HG03558 (cell line): Measurements from ENCODE around the gene P2RY12.

Experiments used
- ATAC-seq: cut with Tn5 transposase; IDR thresholded peaks from one replicate; pipeline ENCODE4 v1.9.1; 2021; ENCODE audit warnings: moderate number of reproducible peaks; ENCODE audit not compliant: unreplicated experiment; ENCODE audit errors: extremely low read depth

P2RY12 gene

DNA sequence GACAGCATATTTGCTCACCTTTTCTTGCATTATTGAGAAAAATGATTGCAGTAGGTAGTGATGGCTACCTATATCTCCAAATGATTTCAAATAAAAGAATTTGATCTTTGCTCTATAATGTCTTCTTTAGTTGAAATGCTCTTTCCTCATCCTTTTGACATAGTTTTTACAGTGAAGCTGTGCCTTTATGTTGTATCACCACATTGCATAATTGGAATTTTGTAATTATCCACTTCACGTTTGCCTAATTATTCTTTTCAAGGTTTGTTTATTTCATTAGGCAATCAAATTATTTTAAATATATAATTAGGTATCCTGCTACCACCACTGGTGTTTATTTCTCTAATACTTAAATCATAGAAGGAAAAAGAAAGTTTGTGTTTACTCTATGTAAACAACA is 33.9 kb downstream of the P2RY12 start:
- ATAC-seq: no peak

DNA sequence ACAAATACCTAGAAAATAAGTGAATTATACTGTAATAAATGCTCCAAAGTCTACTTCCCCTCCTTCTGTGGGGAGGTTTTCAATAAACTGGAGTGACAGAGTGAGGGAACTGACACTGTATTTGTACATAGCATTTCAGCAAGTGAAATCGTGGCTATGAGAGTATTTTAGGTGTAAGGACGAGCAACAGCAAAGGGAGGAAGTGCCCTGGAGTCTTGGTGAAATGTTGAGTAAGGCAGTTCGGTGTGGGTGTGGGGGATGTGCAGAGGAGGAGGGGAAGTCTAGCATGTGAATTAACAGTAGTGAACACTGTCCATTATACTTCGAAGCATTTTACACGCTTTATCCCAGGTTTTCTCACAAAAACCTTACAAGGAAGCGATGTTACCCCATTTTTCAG is 37.1 kb downstream of the P2RY12 start:
- no peak for ATAC-seq

DNA sequence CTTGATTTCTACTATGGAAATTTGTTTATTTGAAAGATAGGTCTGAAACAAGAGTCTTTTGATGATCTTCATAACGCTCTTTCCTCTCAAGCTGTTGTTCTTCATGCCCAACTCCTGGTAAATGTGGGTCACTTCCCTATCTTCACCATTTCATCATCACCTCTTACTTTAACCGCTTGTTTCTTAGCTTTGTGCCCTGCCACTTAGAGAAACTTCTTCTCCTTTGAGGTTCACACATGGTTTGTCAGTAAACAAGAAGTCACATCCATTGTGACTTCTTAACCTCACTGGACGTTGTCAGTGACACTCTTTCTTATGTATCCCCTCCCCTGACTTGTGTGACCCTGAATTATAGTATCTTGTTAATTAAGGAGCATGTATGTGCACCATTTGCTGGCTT is 38.3 kb downstream of the P2RY12 start:
- ATAC-seq: no peak

DNA sequence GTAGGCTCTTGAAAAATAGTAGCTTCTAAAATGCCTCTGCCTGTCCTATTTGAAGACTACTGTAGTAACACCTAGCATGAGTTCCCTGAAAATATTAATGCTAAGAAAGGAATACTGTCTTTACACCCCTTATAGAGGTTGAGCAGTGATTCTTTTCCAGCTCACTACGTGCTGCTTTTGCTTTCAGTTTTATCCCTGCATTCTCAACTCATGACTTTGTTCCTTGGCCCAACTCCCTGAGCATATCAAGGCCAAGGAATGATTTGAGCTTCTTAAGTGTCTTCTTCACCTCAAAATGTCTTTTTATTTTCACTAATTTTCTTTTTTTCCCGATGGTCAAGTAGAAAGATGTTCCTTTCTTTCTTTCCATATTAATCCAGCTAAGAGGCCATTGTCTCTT is 38.7 kb downstream of the P2RY12 start:
- ATAC-seq: no peak

DNA sequence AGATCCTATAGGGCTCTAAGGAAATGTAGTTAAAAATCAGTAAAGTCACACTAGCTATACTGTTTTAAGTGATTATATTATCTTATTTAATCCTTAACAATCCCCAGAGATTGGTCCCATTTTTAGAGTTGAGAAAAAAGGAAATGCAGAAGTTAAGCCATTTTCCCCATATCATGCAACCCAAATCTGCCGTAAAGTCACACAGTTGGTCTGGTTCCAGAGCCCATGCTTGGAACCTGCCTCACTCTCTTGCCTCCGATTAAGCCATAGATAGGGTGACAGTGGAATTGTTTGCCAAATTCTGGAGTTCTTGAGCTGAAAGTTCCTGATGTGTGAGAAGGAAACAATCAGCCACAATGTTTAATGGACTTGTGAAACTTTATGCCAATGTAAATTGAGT is 52.9 kb downstream of the P2RY12 start:
- no peak for ATAC-seq

DNA sequence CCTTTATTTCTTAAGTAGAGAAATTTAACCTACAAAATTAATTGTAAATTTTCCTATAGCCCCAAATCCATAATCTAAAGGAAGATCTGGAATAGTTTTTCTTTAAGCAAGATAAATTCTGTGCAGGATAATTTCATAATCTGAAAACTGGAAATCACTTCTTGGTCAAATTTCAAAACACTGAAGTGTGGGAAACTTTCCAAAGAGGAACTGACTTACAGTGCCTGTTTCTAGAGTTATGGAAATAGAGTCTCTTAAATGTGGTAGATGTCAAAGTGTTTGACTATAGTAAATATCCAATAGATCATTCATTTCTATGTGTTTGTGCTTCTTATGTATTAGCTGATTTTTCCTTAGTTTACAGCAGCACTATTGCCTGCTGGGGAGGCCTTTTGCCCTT is 53.7 kb downstream of the P2RY12 start:
- ATAC-seq: no peak

DNA sequence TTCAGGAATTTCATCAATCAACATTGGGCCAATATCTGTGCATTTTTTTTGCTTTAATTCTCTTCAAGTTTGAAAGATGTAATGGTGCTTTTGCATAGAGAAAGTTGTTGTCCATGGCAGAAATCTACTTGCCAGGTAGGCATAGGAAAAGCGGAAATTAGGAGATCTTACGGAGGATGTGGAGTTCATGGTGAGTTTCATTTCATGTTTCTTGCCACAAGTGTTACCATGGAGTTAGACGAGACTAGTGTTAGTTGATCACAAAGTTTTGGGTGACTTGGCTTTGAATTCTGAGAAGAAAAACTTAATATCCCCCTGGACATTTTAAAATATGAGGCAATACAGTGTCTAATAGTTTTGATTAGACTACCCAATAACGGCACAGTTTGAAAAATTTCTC is 54.2 kb downstream of the P2RY12 start:
- ATAC-seq: no peak

DNA sequence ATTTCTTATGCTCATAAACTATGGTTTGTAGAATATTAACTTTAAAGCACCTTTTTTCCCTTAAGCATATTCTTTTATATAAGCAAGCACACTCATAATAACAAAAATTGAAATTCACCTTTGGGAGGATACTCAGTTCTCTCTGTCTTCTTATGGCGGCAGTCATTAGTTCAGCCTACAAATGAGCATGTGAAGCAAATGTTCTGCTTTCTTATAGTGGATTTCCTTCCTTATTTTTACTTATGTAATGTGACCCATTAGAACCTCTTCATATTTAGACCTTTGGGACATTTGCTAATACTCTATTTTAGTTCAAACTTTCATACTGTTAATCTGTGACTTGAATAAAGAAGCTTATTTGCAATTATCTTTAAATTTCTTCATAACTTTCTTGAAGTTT is 55.2 kb downstream of the P2RY12 start, which contains the start of gene P2RY13:
P2RY13 (minus strand) TSS at position 187 of the 400 bp plus-strand sequence; CDS start at position 166, 21 bp downstream.
- ATAC-seq: no peak

DNA sequence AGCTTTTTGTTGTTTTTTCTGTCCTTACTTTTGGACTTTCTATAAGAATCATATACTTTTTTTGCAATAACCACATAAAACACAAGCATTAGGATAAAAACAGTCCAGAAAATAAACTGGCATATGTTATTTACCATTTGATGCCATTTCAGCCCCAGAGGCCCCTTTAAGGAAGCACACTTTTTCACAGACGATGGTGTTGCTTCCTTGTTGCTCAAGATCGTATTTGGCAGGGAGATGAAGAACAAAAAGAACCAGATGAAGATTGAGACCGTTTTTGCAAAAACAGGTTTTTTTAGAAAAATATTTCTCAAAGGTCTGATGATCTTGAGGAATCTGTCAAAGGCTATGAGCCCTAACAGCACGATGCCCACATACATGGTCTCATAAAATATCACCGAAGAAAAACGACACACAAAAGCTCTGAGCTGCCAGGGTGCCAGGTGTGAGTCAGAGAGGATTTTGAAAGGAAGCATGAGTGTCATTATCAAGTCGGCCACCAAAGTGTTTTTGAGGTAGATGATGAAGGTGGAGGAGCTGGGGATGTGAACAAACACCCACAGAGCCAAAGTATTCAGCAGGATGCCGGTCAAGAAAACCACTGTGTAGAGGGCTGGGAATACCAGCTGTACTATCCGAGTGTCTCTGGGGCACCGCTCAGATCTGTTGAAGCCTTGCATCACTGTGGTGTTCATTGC is 56.1 kb downstream of the P2RY12 start:
- ATAC-seq: no peak

DNA sequence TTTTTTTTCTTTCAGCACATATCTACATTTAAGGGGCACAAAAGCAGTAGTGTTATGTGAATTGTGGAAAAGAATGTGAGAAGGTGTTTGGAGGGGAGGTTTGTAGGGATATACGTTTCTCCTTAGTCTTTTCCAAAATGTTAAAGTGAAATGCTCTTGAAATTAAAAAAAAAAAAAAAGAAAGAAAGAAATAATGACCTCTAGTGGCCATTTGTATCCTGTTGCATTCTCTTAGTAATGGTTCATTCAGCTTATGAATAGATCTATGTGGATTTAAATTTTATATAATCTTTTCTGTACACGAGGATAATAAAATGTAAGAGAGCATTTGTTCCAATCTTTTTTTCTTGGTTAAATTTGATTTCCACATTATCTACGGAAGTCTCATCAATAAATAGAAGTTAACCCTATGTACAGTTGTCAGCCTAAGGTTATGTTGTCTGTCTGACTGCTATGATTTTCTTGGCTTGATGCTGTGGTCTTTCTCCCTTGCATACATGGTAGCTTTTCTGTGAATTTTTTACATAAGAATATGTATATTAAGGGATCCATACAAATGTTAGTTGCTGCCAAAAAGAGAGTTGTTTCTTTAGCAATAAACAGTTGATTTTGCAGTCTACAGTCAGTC is 56.9 kb downstream of the P2RY12 start:
- ATAC-seq: no peak

DNA sequence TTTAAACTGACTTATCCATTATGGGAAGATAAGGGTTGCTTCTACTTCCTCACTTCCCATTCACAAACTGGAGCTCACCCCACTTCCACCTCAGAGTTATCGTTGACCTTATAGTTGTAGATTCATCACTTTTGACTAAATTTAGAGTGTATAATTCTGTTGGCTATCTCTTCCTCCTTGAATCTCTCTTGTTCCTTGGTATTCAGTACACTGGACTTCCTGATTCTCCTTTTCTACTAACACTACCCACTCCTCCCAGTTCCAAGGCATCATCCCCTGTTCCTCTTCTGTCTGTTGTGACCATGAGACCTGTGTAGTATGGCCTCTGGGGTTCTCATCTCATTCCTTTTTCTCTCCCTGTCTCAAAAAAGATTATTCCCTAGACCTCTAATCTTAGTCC is 62.0 kb downstream of the P2RY12 start:
- no peak for ATAC-seq

DNA sequence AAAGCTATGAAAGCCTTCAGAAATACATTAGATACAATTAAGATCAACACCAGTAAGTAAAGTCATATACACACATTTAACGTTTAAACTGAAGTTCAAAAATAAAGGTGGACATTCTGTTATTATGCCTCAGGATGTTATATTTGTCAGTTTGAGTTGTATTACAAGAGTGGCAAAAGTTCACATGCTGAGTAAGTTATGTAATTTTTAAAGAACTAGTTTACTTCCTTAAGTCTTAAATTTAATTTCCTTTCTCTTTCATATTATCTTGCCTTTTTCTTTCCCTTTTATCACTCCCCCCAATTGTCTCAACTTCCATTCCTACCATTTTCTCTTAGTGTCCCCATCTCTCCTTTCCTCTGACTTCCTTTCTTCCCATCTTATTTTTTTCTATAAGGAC is 63.0 kb downstream of the P2RY12 start:
- ATAC-seq: no peak

DNA sequence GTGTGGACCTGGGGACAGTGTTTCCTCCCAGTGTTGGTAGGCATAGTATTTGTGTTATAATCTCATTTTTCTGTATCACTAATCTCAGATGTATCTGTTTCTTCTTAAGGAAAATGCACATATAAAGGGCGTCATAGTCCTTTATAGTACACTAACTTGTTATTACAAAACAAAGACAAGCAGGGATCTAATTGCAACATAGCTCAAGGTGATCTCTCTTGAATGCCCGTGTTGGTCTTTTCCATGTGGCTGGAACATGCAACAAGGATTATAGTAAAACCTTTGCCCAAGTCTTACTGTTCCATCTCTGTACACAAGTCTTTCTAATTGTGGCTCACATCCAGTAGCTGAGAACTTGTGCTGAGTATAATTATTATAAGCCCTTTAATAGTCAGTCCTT is 64.4 kb downstream of the P2RY12 start:
- ATAC-seq: no peak

DNA sequence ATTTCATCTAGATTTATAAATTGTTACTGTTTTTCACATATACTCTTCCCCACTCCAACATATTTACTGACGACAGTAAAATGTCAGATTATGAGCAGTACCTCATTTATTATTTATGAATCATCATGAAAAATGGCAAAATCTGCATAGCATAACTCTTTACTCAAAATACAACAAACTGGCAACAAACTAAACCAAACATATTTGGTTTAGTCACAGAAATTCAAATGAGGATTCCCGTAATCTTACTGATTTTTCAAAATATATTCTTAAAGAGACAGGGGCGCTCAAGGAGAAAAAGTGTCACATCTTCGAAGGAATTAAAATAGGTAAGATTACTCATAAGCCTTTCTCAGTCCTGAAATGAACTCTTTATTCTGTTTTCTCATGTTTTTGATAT is 64.9 kb downstream of the P2RY12 start:
- ATAC-seq: no peak

DNA sequence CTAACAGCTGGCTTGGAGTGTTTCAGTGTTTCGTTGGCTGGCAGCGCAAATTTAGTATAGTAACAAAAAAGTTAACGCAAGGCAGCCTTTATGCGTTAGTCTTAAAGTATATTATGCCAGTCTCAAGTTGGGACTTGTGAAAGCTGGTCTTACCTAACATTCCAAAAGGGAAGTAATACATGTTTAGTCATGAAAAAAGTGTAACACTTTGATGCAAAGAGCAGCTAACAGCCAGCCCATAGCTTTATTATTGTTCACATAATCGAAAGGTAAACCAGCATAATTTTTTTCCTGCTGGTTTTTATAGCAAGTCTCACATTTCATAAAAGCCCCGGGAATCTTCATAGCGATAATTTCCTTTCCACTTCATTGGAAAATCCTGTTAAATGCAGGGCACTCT is 65.6 kb downstream of the P2RY12 start:
- ATAC-seq: no peak

DNA sequence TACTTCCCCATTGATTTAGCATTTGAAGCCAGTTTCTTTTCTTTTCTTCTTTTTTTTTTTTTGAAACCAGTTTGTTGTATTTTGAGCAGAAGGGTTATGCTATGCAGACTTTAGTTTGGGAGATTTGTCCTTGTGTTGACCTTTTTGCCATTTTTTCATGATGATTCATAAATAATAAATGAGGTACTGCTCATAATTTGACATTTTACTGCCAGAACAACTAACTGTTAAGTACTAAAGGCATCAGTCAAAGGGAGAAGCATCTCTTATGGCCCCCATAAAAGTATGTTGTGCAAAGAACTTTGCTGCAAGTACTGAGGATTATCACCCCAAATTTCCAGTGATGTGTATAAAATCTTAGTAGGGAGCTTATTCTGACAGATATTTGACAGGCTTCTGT is 66.2 kb downstream of the P2RY12 start:
- ATAC-seq: no peak

DNA sequence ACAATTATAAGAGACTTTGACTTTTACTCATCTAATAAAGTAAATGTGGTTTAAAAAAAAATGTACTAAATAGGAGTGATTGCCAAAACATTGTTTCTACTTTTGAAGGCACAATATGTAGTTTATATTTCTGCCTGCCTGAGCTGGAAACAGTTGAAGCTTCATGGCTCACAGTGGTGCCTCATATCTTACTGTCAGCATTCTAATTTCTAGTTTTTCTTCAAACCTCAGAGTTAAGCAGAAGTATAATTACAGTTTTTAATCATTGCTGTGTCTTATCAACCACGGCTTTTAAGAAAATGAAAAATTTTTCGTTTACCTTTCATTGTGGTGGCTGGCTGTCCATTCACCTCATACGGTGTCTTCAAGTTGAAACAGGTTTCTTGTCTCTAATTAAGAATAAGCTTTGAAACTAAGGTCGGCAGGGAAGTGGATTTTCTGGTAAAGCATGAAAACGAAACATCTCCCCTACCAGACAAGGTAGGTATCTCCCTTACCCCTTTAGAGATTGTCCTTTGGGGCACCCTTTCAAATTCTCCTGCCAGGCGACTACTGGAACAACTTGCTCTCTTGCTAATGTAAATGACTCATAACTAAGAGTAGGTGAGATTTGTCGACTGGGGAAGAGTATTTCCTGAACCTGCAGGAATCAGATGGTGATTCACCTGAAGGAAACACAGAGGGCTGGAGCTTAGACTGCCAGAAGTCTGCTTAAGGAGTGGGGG is 68.1 kb downstream of the P2RY12 start, which contains the start of gene GPR87:
GPR87 (minus strand) TSS at position 554 of the 725 bp plus-strand sequence. CDS start 16,720 bp downstream, outside the sequence.
- ATAC-seq: no peak

DNA sequence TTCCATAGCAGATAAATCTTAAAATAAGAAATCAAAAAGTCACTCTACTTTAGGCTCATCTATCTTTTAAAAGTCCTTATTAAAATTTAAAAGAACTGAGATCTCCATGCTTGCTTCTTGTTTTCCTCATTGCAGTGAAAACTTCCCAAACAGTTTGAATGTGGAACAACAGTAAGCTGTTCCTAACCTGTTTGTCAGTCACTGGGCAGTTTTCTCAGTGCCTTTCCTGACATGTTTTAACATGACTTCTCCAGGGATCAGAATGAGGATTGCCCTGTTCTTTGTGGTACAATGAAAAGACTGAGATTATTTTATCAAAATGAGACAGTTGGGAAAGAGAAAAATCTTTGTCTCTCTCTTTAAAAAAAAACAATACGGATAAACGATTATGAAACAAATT is 68.7 kb downstream of the P2RY12 start:
- ATAC-seq: no peak

DNA sequence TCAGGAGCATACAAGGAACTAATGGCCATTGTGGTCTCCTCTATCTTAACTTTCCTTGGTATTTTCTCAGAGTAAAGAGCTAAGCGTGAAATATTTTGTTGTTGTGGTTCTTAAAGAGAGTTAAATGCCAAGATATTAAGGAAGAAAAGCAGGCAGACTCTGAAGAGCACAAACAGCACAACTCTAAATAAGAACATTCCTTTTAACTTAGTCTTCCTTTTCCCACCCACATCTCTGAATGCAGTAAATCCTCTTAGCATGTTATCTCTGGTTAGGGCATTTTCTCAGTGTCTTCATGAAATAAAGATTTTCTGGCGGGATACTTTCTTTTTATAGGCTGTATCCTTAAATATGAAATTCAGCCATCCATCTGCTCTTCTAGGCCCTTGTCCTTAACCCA is 69.4 kb downstream of the P2RY12 start:
- no peak for ATAC-seq

DNA sequence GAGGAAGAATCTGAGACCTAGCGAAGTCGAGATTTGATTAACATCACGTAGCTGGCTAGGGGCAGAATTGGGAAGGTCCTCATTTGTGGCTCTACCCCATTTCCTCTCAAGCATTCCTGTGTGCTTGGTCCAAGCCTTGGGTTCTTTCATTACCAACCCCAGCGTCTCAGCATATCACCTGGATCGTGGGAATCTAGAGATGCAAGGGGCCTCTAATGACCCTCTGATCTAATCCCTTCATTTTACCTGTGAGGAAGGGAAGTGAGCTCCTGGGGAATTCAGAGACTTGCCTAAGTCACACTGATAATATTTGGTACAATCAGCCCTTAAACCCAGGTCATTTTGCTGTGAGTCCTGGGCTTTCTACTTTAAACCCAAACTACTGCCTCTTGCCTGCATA is 70.0 kb downstream of the P2RY12 start:
- ATAC-seq: no peak

DNA sequence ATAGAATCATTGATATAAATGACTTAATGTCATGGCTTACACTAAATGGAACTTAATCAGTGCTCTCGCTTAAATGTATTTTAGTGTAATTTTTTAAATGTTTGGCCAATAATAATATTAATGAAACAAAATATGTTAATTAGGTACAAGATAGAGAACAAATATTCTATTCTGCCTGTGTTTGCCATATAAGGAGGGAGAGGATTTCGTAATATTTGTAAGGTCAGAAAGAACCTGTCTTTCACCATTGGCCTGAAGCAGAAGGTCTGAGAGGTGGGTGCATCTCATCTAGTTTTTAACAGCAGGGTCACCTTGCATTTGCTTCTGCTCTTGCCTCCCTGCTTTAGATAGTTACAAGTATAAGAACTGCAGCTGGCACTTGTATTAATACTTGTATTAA is 70.4 kb downstream of the P2RY12 start:
- no peak for ATAC-seq
